ENCODE data around the gene LINC00305.

- TF ChIP-seq CTCF (IDR thresholded peaks at IDR 0.05) (no peak), POLR2A (IDR thresholded peaks at IDR 0.05) (no peak)
Observed at GRCh38 chr18:64091526-64091925, 57.4 kb downstream of the LINC00305 start.
